Stimulated activated CD8-positive, alpha-beta memory T cell treated with anti-CD3 and anti-CD28 coated beads, Interleukin-2, amount 100 ng/mL, for 1 hour (primary cell): ENCODE data around the gene KLHL10.
"Not testable (repeated sequence)": the region's sequence is repeated elsewhere in the genome, so short reads cannot be mapped to it uniquely, and the experiment has no call there.

Source experiments
- DNase-seq, 2 donors: peaks; one replicate each; pipeline ENCODE4 v3.0.0-alpha.2; 2020; ENCODE audit warnings: low read depth in 2 of 2

KLHL10 gene

DNA sequence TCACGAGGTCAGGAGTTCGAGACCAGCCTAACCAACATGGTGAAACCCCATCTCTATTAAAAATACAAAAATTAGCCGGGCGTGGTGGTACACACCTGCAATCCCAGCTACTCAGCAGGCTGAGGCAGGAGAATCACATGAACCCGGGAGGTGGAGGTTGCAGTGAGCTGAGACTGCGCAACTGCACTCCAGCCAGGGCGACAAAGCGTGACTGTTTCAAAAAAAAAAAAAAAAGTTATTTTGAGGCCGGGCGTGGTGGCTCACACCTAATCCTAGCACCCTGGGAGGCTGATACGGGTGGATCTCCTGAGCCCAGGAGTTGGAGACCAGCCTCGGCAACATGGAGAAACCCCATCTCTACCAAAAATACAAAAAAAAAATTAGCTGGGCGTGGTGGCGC, 13.8 kb downstream of the KLHL10 start:
- DNase-seq = not testable (repeated sequence)

GRCh38 chr17:41860254-41860931, 22.8 kb downstream of the KLHL10 start:
- DNase-seq = no peak

DNA sequence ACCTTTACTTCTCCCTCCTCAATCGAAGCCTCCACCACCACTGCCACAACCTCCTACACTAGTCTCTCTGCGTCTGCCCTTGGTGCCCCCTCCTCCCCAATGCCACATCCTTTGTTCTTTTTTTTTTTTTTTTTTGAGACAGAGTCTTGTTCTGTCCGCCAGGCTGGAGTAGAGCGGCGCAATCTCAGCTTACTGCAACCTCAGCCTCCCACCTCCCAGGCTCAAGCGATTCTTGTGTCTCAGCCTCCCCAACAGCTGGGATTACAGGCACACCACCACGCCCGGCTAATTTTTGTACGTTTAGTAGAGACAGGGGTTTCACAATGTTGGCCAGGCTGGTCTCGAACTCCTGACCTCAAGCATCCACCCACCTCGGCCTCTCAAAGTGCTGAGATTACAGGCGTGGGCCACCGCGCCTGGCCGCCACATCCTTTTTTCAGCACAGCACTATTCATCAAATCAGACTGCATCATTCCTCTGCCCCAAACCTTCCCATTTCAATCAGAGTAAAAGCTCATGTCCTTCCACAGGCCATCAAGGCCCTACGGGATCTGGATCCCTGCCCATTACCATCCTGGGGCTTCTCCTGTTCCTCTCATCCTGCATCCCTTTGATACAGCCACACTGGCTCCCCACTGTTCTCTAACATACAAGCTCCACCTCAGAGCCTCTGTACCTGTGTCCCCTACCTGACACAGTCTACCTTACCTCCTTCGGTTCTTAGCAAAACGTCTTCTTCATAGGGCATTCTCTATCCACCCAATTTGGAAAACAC, 25.6 kb downstream of the KLHL10 start:
- no peak for DNase-seq

- DNase-seq = peak in 1 of 2 donors; percentile 30
Measured at GRCh38 chr17:41864498-41864835, 26.8 kb downstream of the KLHL10 start.

DNA sequence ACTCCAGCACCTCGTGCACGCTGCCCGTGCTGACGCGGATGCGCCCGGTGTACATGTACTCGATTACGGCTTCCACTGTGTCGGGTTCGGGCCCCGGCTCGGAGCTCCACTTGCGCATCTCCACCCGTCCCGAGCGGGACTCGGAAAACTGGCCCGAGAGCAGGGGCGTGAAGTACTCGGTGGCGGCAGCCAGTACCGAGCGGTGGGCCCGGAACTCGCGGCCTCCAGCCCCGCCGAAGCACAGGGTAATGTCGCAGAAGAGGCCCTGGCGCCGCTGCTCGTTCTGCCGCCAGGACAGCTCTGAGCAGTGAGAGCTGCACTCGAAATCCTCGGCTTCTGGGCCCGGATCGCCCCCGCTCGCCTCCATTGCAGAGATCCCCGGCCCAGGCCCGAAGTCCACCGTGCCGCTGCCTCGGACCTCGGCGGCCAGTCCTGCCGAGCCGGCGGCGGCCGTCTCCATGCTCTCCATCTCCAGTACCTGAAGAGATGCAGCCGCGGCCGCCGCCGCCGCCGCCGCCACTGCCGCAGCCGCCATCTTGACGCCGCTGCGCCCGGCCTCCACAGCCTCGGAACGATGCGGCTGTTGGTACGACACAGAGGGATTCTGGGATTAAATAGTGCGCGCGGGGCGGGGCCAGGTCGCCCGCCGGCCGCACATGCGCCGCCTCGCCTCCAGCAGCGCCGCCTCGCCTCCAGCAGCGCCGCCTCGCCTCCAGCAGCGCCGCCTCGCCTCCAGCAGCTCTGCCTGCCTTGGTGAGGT, 27.4 kb downstream of the KLHL10 start, which contains the start of gene KLHL11:
TSS of gene KLHL11 (minus strand) at position 588 of the 760 bp plus-strand sequence. CDS start at position 535, 53 bp downstream.
- peak; percentile 70 to 74 for DNase-seq

- DNase-seq = no peak
Measured at GRCh38 chr17:41865596-41865893, 27.9 kb downstream of the KLHL10 start.

DNA sequence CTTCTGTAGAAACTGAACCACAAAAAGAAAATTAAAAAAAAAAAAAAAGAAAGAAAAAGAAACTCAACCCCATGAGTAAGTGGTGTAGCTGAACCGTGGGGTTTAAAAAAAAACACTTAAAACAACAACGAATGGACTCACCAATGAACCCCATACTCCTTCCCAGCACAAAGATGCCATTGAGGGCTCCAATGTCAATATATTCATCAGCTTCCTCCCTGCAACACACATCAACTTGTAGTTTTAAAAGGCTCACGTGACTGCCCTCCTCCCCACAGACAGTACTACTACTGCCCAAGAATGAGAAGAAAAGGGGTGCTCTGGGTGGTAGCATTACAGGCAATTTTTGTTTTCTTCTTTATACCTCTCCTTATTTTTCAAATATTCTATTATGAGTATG, 30.9 kb downstream of the KLHL10 start:
- no peak for DNase-seq

- no peak for DNase-seq
Measured at GRCh38 chr17:41869426-41869825, 31.8 kb downstream of the KLHL10 start.

DNA sequence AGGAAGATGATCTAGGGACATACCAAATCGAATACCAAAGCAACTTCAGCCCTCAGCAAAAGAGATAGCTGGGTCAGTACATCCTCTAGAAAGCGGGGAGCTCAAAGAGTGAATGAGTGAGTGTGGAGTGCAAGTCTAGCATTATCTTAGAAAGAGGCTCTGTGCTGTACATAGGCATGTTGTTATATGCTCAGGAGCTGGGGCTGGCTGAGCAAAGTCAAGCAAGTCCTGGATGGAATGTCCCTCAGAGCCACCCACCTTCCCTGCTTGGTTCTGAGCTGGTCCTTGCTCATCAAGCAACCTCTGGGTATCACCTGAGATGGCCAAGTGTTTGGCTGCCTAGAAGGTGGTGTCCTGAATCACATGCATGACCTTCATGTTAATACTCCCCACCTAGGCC, 32.5 kb downstream of the KLHL10 start:
- DNase-seq = no peak

- DNase-seq = no peak
Measured at GRCh38 chr17:41870627-41871026, 33.0 kb downstream of the KLHL10 start.

DNA sequence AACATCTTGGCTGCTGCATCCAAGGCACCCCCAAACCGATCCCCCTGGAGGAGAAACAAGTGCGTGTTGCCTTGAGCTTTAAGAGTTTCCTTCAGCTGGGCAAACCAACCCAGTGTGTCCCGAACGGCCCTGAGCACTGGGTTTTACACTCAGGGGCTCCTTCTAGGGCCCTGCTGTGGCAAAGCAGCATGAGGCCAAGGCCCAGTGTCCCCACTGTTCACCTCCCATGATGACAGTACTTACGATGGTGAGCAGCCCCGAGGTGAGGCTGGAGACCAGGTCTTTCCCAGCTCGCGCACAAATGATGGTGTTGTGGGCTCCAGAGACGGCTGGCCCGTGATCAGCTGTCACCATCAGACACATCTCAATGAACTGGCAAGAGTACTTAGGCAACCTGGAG, 34.2 kb downstream of the KLHL10 start:
- DNase-seq = no peak

GRCh38 chr17:41873559-41874292, 36.1 kb downstream of the KLHL10 start:
- DNase-seq = no peak

DNA sequence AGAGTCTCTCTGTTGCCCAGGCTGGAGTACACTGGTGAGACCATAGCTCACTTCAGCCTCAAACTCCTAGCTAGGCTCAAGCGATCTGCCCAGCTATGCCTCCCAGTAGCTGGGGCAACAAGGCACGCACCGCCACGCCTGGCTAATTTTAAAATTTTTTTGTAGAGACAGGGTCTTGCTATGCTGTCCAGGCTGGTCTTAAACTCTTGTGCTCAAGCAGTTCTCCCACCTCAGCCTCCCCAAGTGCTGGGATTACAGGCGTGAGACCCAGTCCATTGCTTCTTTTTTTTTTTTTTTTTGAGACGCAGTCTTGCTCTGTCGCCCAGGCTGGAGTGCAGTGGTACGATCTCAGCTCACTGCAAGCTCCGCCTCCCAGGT, 36.7 kb downstream of the KLHL10 start:
- DNase-seq = not testable (repeated sequence)

GRCh38 chr17:41880130-41880529, 42.5 kb downstream of the KLHL10 start:
- no peak for DNase-seq

GRCh38 chr17:41882756-41883155, 45.1 kb downstream of the KLHL10 start:
- DNase-seq = no peak

DNA sequence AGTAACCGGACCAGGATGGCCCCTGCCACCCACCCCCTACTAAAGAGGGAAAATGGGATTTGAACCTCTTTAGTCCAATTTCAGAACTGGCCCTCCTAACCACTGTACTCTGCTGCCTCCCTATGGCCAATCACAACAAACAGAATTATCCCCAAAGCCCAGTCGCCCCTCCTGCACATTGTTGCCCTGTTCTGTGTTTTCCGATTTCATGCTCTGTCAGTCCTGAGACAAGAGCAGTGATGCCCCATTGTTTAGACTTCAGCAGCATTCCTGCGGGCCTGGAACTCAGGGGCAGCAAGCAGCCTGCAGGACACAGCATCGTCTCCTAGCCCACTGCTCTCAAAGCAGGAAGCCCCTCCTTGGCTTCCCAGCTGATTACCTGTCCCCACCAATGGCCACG, 48.1 kb downstream of the KLHL10 start:
- no peak for DNase-seq

GRCh38 chr17:41888332-41888965, 50.8 kb downstream of the KLHL10 start:
- DNase-seq = no peak

- no peak for DNase-seq
Measured at GRCh38 chr17:41891135-41892020, 53.8 kb downstream of the KLHL10 start.

DNA sequence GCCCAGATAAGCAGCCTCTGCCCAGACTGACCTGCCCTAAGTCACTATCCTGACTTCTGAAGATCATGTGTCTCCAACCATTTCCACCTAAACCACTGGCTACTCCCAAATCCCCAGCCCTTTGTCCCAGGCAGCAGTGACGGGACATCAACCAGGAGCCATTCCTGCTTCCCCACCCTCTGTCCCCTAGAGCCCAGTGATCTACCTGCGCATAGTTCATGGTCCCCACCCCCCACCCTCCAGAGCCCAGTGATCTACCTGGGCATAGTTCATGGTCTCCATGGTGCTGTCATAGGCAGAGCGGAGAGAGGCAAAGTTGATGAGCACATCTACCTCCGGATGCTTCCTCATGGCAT, 54.4 kb downstream of the KLHL10 start:
- no peak for DNase-seq

- DNase-seq = no peak
Measured at GRCh38 chr17:41893384-41893783, 55.8 kb downstream of the KLHL10 start.
